Tibial nerve (tissue), 4 donors: Measurements from ENCODE around the gene AUTS2. TPM values are rescaled to one million over a fixed set of nuclear protein-coding genes. Genes with fewer than 3 reads are reported as not detected.

Experiments used
- DNase-seq, 2 donors: peaks; one replicate each; pipeline ENCODE4 v3.0.0-alpha.2; 2019; ENCODE audit warnings: low spot score in 2 of 2
- H3K27ac ChIP-seq, 4 donors: fragments of 200-600 bp; sonication (generic) in 3 of 4; one replicate each; pipeline ENCODE4 v1.5.1; 2017 to 2019; ENCODE audit warnings: mild to moderate bottlenecking in 1 of 4
- H3K27me3 ChIP-seq, 2 donors: fragments of 200-600 bp; sonication (generic) in 1 of 2; one replicate each; pipeline versions ENCODE4 v1.5.1 to v1.6.0; 2017 to 2019
- H3K36me3 ChIP-seq, 3 donors: fragments of 200-600 bp; sonication (generic); one replicate each; pipeline ENCODE4 v1.5.1; 2018 to 2019
- H3K4me1 ChIP-seq, 4 donors: fragments of 200-600 bp; sonication (generic) in 3 of 4; one replicate each; pipeline ENCODE4 v1.5.1; 2017 to 2019
- H3K4me3 ChIP-seq, 4 donors: fragments of 200-600 bp; sonication (generic) in 3 of 4; one replicate each; pipeline ENCODE4 v1.5.1; 2017 to 2019; ENCODE audit warnings: mild to moderate bottlenecking in 1 of 4, moderate library complexity in 1 of 4
- H3K9me3 ChIP-seq, 4 donors: fragments of 200-600 bp; sonication (generic) in 3 of 4; one replicate each; pipeline ENCODE4 v1.5.1; 2017 to 2019
- CTCF ChIP-seq, 5 experiments: fragments of 200-600 bp in 3 of 5; fragments of 450-650 bp in 2 of 5; sonication (generic) in 3 of 5; IDR thresholded peaks; one replicate each; pipeline ENCODE4 v1.5.1; 2016 to 2019; ENCODE audit warnings: antibody characterized with exemption in 5 of 5, mild to moderate bottlenecking in 3 of 5, moderate library complexity in 2 of 5
- EP300 ChIP-seq, 2 donors: sonication (generic); formaldehyde crosslinking; IDR thresholded peaks; one replicate each; pipeline ENCODE4 v1.6.1; 2017; ENCODE audit warnings: antibody characterized with exemption in 2 of 2, mild to moderate bottlenecking in 1 of 2
- POLR2A ChIP-seq, 2 donors: fragments of 450-650 bp; IDR thresholded peaks; one replicate each; pipeline ENCODE4 v1.6.1; 2017; ENCODE audit warnings: antibody characterized with exemption in 2 of 2, mild to moderate bottlenecking in 2 of 2, moderate library complexity in 2 of 2
- WGBS, 2 donors: methylation state at CpG; one replicate each; pipeline ENCODE4 v1.1.5; 2018; 5-methylcytosine and 5-hydroxymethylcytosine counted together
- total RNA-seq, 4 donors: library from RNA; depleted of rRNA; stranded (reverse); fragments of >200 nt; gene quantifications; one replicate each; pipeline ENCODE4 v1.1.0, GENCODE V29; 2016

The AUTS2 gene
- total RNA-seq, 4 donors from 2014 or later = 56.6 to 87.9 (median 71.6) TPM

DNA sequence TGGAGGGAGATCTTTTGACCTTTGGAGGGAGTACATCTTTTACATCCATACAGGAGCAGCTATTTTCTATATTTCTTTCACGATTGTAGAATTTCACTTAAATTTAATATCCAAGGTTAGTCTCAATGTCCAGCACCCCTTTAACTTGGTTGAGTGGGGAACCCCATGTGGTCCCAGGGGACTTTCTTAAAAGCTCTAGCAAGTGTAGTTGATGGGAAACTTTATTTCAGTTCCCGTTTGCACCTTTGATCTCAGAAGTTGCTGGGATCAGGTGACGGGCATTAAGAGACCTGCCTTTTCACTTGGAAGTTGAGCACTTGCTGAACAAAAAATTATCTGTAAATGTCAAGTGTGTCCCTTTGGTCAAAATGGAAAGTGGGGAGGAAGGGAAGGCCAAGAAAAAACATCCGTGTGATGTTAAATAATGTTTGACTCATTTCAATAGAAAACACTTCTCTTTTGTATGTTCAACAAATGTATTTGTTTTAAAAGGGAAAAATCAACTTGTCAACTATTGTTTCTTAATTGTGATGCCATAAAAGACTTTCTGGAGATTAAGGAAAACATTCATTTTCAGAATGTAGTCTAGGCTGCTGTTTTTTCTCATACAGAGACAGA lies 1163.5 kb downstream of the AUTS2 start:
- Histone ChIP-seq H3K4me3 (no peak overlapping the region), H3K36me3 (peaks cover 0 to 29% (median 0%) of the 10 kb centered on the region in 3 donors), H3K27ac (no peak overlapping the region), H3K9me3 (no peaks in the 10 kb centered on the region), H3K27me3 (no peaks in the 10 kb centered on the region), H3K4me1 (peaks cover 0 to 34% (median 7%) of the 10 kb centered on the region in 4 donors)
- TF ChIP-seq CTCF (IDR thresholded peaks at IDR 0.05) = no peak
- no peak for TF ChIP-seq EP300 (IDR thresholded peaks at IDR 0.05)
- TF ChIP-seq POLR2A (IDR thresholded peaks at IDR 0.05) = no peak
- DNase-seq = no peak
- WGBS, 2 donors = 80 to 87% methylated on average over 4 of the region's 4 CpGs

GRCh38 chr7:70762696-70763095 lies 1164.4 kb downstream of the AUTS2 start:
- H3K4me1 ChIP-seq = peaks cover 0 to 34% (median 7%) of the 10 kb centered on the region in 4 donors
- H3K36me3 ChIP-seq = peaks cover 0 to 38% (median 0%) of the 10 kb centered on the region in 3 donors
- H3K4me3 ChIP-seq = no peak overlapping the region
- H3K27me3 ChIP-seq = no peaks in the 10 kb centered on the region
- H3K9me3 ChIP-seq = no peaks in the 10 kb centered on the region
- WGBS, 2 donors = 78 to 87% methylated on average over 12 of the region's 12 CpGs
- no peak overlapping the region for H3K27ac ChIP-seq
- TF ChIP-seq EP300 (IDR thresholded peaks at IDR 0.05) = no peak
- TF ChIP-seq CTCF (IDR thresholded peaks at IDR 0.05) = no peak
- TF ChIP-seq POLR2A (IDR thresholded peaks at IDR 0.05) = no peak
- no peak for DNase-seq

DNA sequence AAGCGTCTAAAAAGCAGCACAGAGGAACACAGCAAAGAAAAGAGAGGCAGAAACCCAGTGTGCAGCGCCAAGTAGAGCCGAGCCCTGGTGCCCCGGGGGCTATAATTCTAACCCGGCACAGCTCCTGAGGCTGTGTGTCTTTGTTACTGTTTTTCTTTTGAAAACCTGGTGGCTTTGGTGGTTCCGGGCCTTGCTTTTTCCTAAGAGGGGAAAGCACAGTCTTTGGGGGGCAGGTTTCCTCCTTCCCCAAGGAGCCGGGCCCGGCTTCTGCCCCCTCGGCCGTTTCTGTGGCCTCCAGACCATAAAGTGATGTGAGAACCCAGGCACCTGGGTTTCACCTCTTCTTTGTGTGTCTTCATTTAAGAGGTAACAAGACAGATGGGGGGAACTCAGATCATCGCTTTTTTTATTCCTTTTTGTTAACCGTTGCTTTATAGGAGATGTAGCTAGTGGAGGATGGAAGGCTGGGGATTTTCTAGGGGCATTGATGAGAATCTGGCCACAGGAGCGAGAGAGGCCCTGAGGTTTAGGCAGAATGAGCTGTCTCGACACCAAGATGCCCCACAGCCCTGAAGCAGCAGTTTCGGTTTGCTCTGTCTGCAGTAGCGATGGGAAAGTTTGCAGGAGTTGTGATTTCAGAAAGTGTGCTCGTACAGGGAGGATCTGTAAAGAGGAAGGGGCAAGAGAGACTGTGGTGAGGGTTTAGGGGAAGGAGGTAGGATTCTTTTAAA lies 1165.9 kb downstream of the AUTS2 start:
- DNase-seq = no peak
- Histone ChIP-seq H3K9me3 (no peaks in the 10 kb centered on the region), H3K27ac (peak overlapping the region in 2 of 4 donors; percentile 43 to 49), H3K4me1 (peaks cover 0 to 31% (median 7%) of the 10 kb centered on the region in 4 donors), H3K4me3 (no peak overlapping the region), H3K36me3 (peaks cover 0 to 47% (median 0%) of the 10 kb centered on the region in 3 donors), H3K27me3 (no peaks in the 10 kb centered on the region)
- WGBS, 2 donors = 67 to 70% methylated on average over 17 of the region's 17 CpGs
- TF ChIP-seq CTCF (IDR thresholded peaks at IDR 0.05) = no peak
- no peak for TF ChIP-seq EP300 (IDR thresholded peaks at IDR 0.05)
- TF ChIP-seq POLR2A (IDR thresholded peaks at IDR 0.05) = no peak

DNA sequence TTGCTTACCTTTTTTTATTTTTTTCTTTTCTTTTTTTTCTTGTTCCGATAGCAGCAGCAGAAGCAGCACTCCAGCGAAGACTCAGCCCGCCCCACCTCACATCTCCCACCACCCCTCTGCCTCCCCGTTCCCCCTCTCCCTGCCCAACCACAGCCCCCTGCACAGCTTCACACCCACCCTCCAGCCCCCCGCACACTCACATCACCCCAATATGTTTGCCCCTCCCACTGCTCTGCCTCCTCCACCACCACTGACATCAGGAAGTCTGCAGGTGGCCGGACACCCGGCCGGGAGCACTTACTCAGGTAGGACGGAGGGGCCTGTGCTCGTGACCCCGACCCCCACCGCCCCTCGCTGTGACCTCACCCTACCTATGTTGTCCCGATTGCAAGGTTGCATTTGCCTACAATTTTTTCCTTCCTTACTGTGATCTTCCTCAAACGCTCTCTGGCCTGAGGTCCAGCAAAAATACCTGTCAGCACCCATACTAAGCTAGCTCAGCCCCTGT lies 1166.5 kb downstream of the AUTS2 start:
- Histone ChIP-seq H3K4me1 (peaks cover 0 to 27% (median 7%) of the 10 kb centered on the region in 4 donors), H3K27ac (no peak overlapping the region), H3K9me3 (no peaks in the 10 kb centered on the region), H3K27me3 (no peaks in the 10 kb centered on the region), H3K4me3 (no peak overlapping the region), H3K36me3 (peaks cover 0 to 53% (median 0%) of the 10 kb centered on the region in 3 donors)
- TF ChIP-seq EP300 (IDR thresholded peaks at IDR 0.05) (no peak), POLR2A (IDR thresholded peaks at IDR 0.05) (no peak), CTCF (IDR thresholded peaks at IDR 0.05) (no peak)
- DNase-seq = no peak
- WGBS, 2 donors = 86 to 95% methylated on average over 14 to 15 of the region's 15 CpGs

DNA sequence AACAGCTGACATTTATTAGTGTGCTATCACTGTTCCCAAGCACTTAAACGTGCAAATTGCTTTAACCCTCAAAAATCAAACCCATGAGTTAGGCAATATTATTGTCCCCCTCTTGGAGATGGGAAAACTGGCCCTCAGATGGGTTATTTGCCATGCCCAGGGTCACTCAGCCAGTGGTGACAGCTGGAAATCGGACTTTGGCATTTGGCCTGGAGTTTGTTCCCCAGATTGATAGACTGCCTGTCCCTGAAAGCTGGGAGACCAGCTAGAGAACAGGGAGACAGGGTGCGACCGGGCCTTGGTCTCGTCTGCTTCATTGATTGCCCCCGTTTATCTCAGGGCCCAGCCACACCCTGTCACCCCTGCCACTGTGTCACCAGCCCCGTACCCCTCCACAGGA lies 1167.4 kb downstream of the AUTS2 start:
- H3K27ac ChIP-seq = no peak overlapping the region
- no peak overlapping the region for H3K4me3 ChIP-seq
- TF ChIP-seq CTCF (IDR thresholded peaks at IDR 0.05) (no peak), POLR2A (IDR thresholded peaks at IDR 0.05) (no peak), EP300 (IDR thresholded peaks at IDR 0.05) (no peak)
- no peaks in the 10 kb centered on the region for H3K9me3 ChIP-seq
- peaks cover 0 to 25% (median 7%) of the 10 kb centered on the region in 4 donors for H3K4me1 ChIP-seq
- peaks cover 0 to 53% (median 0%) of the 10 kb centered on the region in 3 donors for H3K36me3 ChIP-seq
- WGBS, 2 donors = 82 to 90% methylated on average over 6 to 7 of the region's 7 CpGs
- H3K27me3 ChIP-seq = no peaks in the 10 kb centered on the region
- DNase-seq = no peak
